Testis (tissue), 2 donors: ENCODE measurements around the gene YY1.

Experiments used
- POLR2A ChIP-seq: fragments of 450-650 bp; IDR thresholded peaks from one replicate; pipeline ENCODE4 v1.6.1; 2017; ENCODE audit warnings: antibody characterized with exemption, mild to moderate bottlenecking, moderate library complexity
- TF ChIP-seq, protein P1 (sequence below), 3 experiments: fragments of 450-650 bp in 2 of 3; fragments of 200-600 bp in 1 of 3; sonication (generic) in 1 of 3; IDR thresholded peaks; one replicate each; pipeline ENCODE4 v1.5.1; 2016 to 2019; ENCODE audit warnings: antibody characterized with exemption in 3 of 3, mild to moderate bottlenecking in 2 of 3, moderate library complexity in 1 of 3

DNA sequence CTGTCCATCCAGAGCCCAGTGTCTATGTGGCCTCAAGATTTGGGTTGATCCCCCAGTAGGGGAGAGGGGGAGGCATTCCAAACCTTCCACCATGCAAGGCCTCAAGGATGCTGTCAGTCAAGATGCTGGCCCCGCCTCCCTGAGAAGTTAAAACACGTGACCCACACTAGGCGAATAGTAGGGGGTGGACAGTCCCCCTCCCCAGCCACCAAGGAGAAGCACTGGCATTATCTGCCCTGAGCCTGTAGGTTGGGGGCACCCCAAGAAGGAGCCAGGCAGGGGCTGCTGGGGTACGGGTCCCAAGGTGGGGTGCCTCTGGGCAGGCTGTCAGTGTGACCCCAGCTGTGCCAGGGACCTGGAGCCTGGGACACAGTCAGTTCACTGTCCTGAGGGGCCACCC is 65.0 kb downstream of the YY1 start:
- no peak for TF ChIP-seq POLR2A
- TF ChIP-seq, protein P1, sequence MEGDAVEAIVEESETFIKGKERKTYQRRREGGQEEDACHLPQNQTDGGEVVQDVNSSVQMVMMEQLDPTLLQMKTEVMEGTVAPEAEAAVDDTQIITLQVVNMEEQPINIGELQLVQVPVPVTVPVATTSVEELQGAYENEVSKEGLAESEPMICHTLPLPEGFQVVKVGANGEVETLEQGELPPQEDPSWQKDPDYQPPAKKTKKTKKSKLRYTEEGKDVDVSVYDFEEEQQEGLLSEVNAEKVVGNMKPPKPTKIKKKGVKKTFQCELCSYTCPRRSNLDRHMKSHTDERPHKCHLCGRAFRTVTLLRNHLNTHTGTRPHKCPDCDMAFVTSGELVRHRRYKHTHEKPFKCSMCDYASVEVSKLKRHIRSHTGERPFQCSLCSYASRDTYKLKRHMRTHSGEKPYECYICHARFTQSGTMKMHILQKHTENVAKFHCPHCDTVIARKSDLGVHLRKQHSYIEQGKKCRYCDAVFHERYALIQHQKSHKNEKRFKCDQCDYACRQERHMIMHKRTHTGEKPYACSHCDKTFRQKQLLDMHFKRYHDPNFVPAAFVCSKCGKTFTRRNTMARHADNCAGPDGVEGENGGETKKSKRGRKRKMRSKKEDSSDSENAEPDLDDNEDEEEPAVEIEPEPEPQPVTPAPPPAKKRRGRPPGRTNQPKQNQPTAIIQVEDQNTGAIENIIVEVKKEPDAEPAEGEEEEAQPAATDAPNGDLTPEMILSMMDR (IDR thresholded peaks at IDR 0.05), result no peak
